Neural progenitor cell (in vitro differentiated cells): ENCODE measurements around the gene RENBP.

ENCODE experiments used
- CTCF ChIP-seq: fragments of 200-600 bp; sonication (generic); IDR thresholded peaks from 2 replicates; pipeline ENCODE4 v1.5.1; 2017; ENCODE audit warnings: antibody characterized with exemption, mild to moderate bottlenecking
- EZH2phosphoT487 ChIP-seq: fragments of 200-600 bp; sonication (generic); IDR thresholded peaks from 2 replicates; pipeline ENCODE4 v1.6.1; 2017; ENCODE audit warnings: antibody characterized with exemption

GRCh38 chrX:153902385-153902784 is 42.1 kb downstream of the RENBP start:
- no peak for TF ChIP-seq EZH2phosphoT487
- no peak for TF ChIP-seq CTCF
